PC-3 (cell line): Measurements from ENCODE around the gene SVIP. TPM values are rescaled to one million over a fixed set of nuclear protein-coding genes. Genes with fewer than 3 reads are reported as not detected.
A peak's percentile ranks its signal among the peaks of the same experiment; 100 is the strongest.

Experiments
- ATAC-seq: fragments of 200-7000 bp; cut with Tn5 transposase; 2 replicates; pipeline ENCODE4 v1.9.1; 2020; ENCODE audit warnings: mild to moderate bottlenecking, moderate library complexity
- Bru-seq: library from RNA; stranded (reverse); fragments of 400-500 nt; gene quantifications from one replicate; lab custom pipeline; 2021; lab: Mats Ljungman, UMichigan
- BruChase-seq, 2 experiments: library from RNA; stranded (reverse); fragments of 400-500 nt; gene quantifications; one replicate each; lab custom pipeline; 2021; lab: Mats Ljungman, UMichigan
- BruUV-seq: library from RNA; stranded (reverse); fragments of 400-500 nt; replicated peaks from 2 replicates; lab custom pipeline; 2021; lab: Mats Ljungman, UMichigan
- CTCF ChIA-PET: fragments of 300-600 bp; sonication (Branson Sonifier 250); formaldehyde crosslinking; loops from one replicate; lab custom pipeline; 2022; ENCODE audit warnings: antibody characterized with exemption; lab: Charles Lee
- POLR2A ChIA-PET: fragments of 300-600 bp; sonication (Branson Sonifier 250); formaldehyde crosslinking; loops from one replicate; lab custom pipeline; 2022; ENCODE audit warnings: antibody characterized with exemption; ENCODE audit not compliant: unreplicated experiment; lab: Charles Lee
- DNase-seq: peaks from one replicate; pipeline ENCODE4 v3.0.0-alpha.2; 2015
- H2AFZ ChIP-seq: fragments of 300-600 bp; sonication (generic); 2 replicates; pipeline ENCODE4 v1.6.0; 2016; ENCODE audit warnings: antibody characterized with exemption, low read length
- H3F3A ChIP-seq: fragments of 300-600 bp; sonication (generic); one replicate; pipeline ENCODE4 v1.6.0; 2017; ENCODE audit warnings: antibody characterized with exemption, low read length, control low read depth, mild to moderate bottlenecking; ENCODE audit not compliant: unreplicated experiment
- H3K27ac ChIP-seq: fragments of 300-600 bp; sonication (generic); 2 replicates; pipeline ENCODE4 v1.5.1; 2016; ENCODE audit warnings: mild to moderate bottlenecking, low read length
- H3K27me3 ChIP-seq: fragments of 300-600 bp; sonication (generic); 2 replicates; pipeline ENCODE4 v1.6.1; 2016; ENCODE audit warnings: low read length, mixed read lengths
- H3K36me3 ChIP-seq: fragments of 300-600 bp; sonication (generic); 2 replicates; pipeline ENCODE4 v1.6.1; 2016; ENCODE audit warnings: low read depth, mixed run types, low read length, mixed read lengths
- H3K4me1 ChIP-seq: fragments of 300-600 bp; sonication (generic); 2 replicates; pipeline ENCODE4 v1.5.1; 2016; ENCODE audit warnings: low read length; ENCODE audit not compliant: insufficient read depth
- H3K4me2 ChIP-seq: fragments of 300-600 bp; sonication (generic); 2 replicates; pipeline ENCODE4 v1.6.0; 2016; ENCODE audit warnings: low read length
- H3K4me3 ChIP-seq: fragments of 300-600 bp; sonication (generic); 2 replicates; pipeline ENCODE4 v1.5.1; 2016; ENCODE audit warnings: mild to moderate bottlenecking, low read length, mixed read lengths
- H3K79me2 ChIP-seq: fragments of 300-600 bp; sonication (generic); 2 replicates; pipeline ENCODE4 v1.6.1; 2017; ENCODE audit warnings: low read length, mixed read lengths
- H3K9ac ChIP-seq: fragments of 300-600 bp; sonication (generic); 2 replicates; pipeline ENCODE4 v1.6.0; 2016; ENCODE audit warnings: mild to moderate bottlenecking, low read length
- H3K9me2 ChIP-seq: fragments of 300-600 bp; sonication (generic); replicated peaks from 2 replicates; pipeline ENCODE4 v1.6.1; 2016; ENCODE audit warnings: mixed run types, low read length, mixed read lengths
- H3K9me3 ChIP-seq: fragments of 300-600 bp; sonication (generic); 2 replicates; pipeline ENCODE4 v1.6.1; 2016; ENCODE audit warnings: low read length, mixed read lengths
- H4K20me1 ChIP-seq: fragments of 300-600 bp; sonication (generic); 2 replicates; pipeline ENCODE4 v1.6.1; 2016; ENCODE audit warnings: low read length, mixed read lengths
- EZH2 ChIP-seq: fragments of 300-600 bp; sonication (generic); IDR thresholded peaks from one replicate; pipeline ENCODE4 v1.6.1; 2017; ENCODE audit warnings: antibody characterized with exemption, mild to moderate bottlenecking, low read length; ENCODE audit not compliant: unreplicated experiment
- EZH2phosphoT487 ChIP-seq: fragments of 300-600 bp; sonication (generic); IDR thresholded peaks from 2 replicates; pipeline ENCODE4 v1.6.1; 2018; ENCODE audit warnings: mild to moderate bottlenecking, antibody characterized with exemption, low read length, borderline replicate concordance
- intact Hi-C: fragments of 100-400 bp; cut with micrococcal nuclease; formaldehyde crosslinking; loops from 2 replicates; pipeline ENCODE4 v1.9.0; 2023
- long read RNA-seq: library from polyadenylated mRNA; unstranded; transcript quantifications from one replicate; pipeline ENCODE4 v2.0.0, GENCODE V29; 2021; ENCODE audit not compliant: unreplicated experiment
- total RNA-seq: library from RNA; depleted of rRNA; stranded (reverse); fragments of >200 nt; gene quantifications from 2 replicates; pipeline ENCODE4 v1.2.3, GENCODE V29; 2014; rRNA removed
- TF ChIP-seq, protein P1 (sequence below): fragments of 300-600 bp; sonication (generic); conservative IDR thresholded peaks from 2 replicates; pipeline ENCODE4 v1.5.1; 2017; ENCODE audit warnings: antibody characterized with exemption, low read depth, mild to moderate bottlenecking, low read length

Gene SVIP, protein sequence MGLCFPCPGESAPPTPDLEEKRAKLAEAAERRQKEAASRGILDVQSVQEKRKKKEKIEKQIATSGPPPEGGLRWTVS
- total RNA-seq (7.4 and 9.5 TPM in 2 replicates), Bru-seq, nascent RNA (percentile 71 among the genes with signal in this experiment), BruChase-seq, experiment 1, labeled RNA remaining after a 6-hour chase (percentile 77 among the genes with signal in this experiment), BruChase-seq, experiment 2, labeled RNA remaining after a 2-hour chase (percentile 73 among the genes with signal in this experiment)
- long read RNA-seq, full-length matches to known transcripts, result 59 of 86 reads
- long read RNA-seq, partial matches to known transcripts, result 22 of 86 reads
- long read RNA-seq, other reads (novel, unspliced or antisense), result 5 of 86 reads

DNA sequence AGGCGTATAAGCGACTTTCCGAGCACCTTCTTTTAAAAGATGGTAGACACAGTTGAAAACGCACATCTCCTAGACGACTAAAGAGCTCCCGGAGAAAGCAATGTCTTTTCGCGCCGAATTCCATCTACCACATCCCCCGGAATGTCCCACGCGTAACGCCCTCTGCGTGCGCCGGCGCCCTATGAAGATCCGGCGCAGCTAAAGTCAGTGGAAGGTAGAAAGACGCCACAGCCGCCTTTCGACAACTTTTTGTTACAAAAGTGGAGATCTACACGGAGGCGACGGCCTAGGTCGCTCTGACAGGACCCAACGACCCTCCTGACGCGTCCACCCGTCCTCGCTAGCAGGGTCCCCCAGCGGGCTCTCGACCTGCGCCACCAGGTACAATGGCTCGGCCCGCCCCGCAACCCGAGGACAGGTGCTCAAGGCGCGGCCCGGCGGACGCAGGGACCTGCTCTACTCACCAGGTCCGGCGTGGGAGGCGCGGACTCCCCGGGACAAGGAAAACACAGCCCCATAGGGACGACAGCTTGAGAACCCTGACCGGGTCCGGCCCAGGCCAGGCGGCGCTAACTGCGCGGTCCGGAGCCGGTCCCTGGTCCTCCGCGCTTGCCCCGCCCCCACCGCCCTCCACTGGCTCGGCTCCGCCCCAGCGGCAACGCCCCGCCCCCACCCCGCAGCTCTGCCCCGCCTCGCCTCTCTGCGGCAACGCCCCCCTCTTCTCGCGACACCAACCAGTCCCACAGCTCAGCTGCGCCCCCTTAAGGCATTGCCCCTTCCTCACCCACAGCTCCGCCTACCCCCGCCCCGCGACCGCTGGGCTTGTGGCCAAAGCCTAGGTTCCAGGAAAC is at the start of gene SVIP:
Gene SVIP, minus strand, starts transcription at position 571 of the 851 bp plus-strand sequence. Its CDS starts 53 bp downstream, at position 518.
- Histone ChIP-seq H3K9me2 (no peaks in the 10 kb centered on the region), H3F3A (no peaks in the 10 kb centered on the region), H3K4me1 (peaks cover 11% of the 10 kb centered on the region), H3K4me3 (peak within 1 kb of the TSS; percentile 93), H3K36me3 (no peaks in the 10 kb centered on the region; the same call in 1 of the 2 replicates), H3K9ac (peak within 1 kb of the TSS; percentile 72), H3K27ac (peak within 1 kb of the TSS; percentile 46), H4K20me1 (no peaks in the 10 kb centered on the region), H3K79me2 (peaks cover 13% of the 10 kb centered on the region), H3K27me3 (no peaks in the 10 kb centered on the region), H3K9me3 (no peaks in the 10 kb centered on the region), H2AFZ (peak within 1 kb of the TSS; percentile 84), H3K4me2 (peak within 1 kb of the TSS; percentile 89)
- ATAC-seq, result peak; percentile 82
- DNase-seq, result peak; percentile 93
- TSS peak; percentile 58 for BruUV-seq
- intact Hi-C loops, result no loop called here
- ChIA-PET CTCF (interaction anchor here (0.6 to 1.1 kb wide), 7 partner anchors 12 to 1564 kb away, joined by 3 to 13 read pairs (median 5); no protein-coding TSS in a partner anchor), POLR2A (interaction anchor here (0.5 to 0.6 kb wide), 5 partner anchors 15 to 1562 kb away, joined by 3 to 8 read pairs (median 3); no protein-coding TSS in a partner anchor)
- TF ChIP-seq, protein P1, sequence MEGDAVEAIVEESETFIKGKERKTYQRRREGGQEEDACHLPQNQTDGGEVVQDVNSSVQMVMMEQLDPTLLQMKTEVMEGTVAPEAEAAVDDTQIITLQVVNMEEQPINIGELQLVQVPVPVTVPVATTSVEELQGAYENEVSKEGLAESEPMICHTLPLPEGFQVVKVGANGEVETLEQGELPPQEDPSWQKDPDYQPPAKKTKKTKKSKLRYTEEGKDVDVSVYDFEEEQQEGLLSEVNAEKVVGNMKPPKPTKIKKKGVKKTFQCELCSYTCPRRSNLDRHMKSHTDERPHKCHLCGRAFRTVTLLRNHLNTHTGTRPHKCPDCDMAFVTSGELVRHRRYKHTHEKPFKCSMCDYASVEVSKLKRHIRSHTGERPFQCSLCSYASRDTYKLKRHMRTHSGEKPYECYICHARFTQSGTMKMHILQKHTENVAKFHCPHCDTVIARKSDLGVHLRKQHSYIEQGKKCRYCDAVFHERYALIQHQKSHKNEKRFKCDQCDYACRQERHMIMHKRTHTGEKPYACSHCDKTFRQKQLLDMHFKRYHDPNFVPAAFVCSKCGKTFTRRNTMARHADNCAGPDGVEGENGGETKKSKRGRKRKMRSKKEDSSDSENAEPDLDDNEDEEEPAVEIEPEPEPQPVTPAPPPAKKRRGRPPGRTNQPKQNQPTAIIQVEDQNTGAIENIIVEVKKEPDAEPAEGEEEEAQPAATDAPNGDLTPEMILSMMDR, result peak; percentile 60
- TF ChIP-seq EZH2, result no peak

DNA sequence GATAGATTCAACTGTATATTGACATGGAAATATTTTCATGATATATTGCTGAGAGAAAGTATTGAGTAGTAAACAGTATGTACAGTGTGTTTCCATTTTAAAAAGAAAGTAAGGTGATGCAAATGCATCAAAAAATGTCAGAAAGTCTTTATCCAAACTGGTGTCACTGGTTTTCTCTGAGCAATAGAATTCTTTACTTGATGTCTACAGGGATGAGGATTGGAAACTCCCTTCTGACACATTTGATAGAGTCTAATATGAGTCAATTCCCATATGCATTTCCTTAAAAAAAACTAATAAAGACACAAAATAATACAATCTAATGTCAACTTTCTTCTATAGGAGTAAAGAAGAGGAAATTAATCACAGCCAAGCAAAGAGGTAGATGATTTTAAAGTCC is 49.0 kb upstream of the SVIP start:
- Histone ChIP-seq H3K9ac (no peak overlapping the region), H4K20me1 (no peaks in the 10 kb centered on the region), H3K27ac (no peak overlapping the region), H3K4me1 (no peaks in the 10 kb centered on the region), H3K9me3 (no peaks in the 10 kb centered on the region), H3K27me3 (no peaks in the 10 kb centered on the region), H3K36me3 (no peaks in the 10 kb centered on the region; the same call in 1 of the 2 replicates), H3K9me2 (no peaks in the 10 kb centered on the region), H3K79me2 (no peaks in the 10 kb centered on the region), H2AFZ (no peak overlapping the region), H3K4me3 (no peak overlapping the region), H3F3A (no peaks in the 10 kb centered on the region), H3K4me2 (no peak overlapping the region)
- no TSS peak for BruUV-seq
- DNase-seq, result peak; percentile 2
- CTCF ChIA-PET, result no interaction called here
- TF ChIP-seq, protein P1, result no peak
- TF ChIP-seq EZH2phosphoT487 (no peak), EZH2 (no peak)
- POLR2A ChIA-PET, result no interaction called here
- no peak for ATAC-seq
- intact Hi-C loops, result loop anchor here (5.0 to 10.0 kb wide), 4 partner anchors 134 to 1619 kb away; partner anchors contain the start of gene LUZP2
